SW 1271 (cell line): ENCODE measurements around the gene SIAE.
A peak's percentile ranks its signal among the peaks of the same experiment; 100 is the strongest.

Source experiments
- DNase-seq, 2 experiments: peaks; one replicate each; lab custom pipeline; 2025; lab: John Stamatoyannopoulos, UW

SIAE gene

DNA sequence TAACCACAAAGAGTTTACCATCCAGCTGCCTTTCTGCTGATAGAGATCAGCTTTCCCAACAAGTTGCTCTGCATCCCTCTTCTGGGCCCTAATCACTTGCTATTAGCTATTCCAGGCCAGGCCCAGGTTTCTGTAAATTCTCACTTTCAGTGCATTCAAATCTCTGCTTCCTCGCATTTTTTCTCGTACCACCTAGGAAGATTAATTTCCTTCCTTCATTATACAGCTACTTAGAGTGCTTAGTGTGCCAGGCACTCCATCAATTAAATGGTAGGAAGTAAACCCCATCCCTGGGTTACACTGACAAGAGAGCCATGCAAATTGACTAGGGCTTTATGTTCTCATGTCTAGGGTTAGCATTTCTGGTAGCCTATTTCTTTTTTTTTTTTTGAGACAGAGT, 9.7 kb downstream of the SIAE start:
- DNase-seq, result no peak

DNA sequence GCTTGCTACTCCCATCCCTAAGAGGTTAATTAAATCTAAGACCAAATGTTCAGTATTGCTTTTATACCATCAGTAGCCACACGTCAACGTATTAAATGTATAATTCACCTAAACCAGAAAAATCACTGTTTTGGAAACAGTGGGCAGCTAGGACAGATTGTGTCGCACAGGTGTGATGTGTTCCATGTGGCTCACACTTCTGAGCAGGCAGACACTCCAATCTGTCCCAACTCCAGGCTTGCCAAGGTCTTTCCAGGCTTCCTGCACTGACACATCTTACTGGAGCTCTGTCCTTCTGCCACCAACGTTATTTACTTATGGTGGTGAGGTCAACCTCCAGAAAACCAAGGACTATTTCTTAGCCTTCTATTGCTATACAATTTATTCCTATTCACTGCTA, 11.4 kb downstream of the SIAE start:
- DNase-seq, result no peak

- no peak for DNase-seq
These were observed 12.0 kb downstream of the SIAE start for GRCh38 chr11:124661553-124661952.

DNA sequence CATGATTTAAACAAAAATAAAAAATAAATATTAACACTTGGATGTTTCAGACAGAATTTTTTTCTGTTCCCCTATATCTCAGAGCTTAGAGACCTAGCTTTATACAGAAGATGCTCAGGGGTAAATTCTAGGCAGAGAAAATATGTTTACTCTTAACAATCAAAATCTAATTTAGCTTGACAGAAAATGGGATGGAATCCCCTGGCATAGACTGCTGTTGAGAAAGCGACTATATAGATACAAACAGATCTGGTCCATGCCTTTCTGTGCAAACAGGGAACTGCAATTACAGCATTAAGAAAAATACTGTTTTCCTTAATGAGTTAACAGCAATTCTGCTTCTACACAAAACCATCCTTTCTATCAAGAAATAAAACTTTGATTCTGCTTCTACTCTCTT, 14.6 kb downstream of the SIAE start:
- no peak for DNase-seq

DNA sequence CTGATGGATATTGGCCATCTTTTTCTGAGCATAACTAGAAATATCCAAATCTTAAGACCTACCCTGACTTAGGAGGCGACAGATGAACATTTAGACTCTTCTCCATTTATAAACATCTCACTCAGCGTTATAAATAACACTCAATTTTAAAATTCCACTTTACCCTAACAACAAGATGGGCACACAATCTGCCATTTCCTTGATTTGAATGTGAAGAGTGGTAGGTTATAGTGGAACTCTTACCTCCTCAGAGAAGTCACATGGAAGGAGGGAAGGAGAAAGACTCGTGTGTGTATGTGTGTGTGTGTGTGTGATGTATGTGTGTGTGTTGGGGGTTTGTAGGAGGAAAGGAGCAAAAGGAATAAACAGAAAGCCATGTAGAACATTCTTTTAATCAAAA, 15.0 kb downstream of the SIAE start:
- no peak for DNase-seq

- DNase-seq, result no peak
These were observed 15.6 kb downstream of the SIAE start for GRCh38 chr11:124657904-124658303.

DNA sequence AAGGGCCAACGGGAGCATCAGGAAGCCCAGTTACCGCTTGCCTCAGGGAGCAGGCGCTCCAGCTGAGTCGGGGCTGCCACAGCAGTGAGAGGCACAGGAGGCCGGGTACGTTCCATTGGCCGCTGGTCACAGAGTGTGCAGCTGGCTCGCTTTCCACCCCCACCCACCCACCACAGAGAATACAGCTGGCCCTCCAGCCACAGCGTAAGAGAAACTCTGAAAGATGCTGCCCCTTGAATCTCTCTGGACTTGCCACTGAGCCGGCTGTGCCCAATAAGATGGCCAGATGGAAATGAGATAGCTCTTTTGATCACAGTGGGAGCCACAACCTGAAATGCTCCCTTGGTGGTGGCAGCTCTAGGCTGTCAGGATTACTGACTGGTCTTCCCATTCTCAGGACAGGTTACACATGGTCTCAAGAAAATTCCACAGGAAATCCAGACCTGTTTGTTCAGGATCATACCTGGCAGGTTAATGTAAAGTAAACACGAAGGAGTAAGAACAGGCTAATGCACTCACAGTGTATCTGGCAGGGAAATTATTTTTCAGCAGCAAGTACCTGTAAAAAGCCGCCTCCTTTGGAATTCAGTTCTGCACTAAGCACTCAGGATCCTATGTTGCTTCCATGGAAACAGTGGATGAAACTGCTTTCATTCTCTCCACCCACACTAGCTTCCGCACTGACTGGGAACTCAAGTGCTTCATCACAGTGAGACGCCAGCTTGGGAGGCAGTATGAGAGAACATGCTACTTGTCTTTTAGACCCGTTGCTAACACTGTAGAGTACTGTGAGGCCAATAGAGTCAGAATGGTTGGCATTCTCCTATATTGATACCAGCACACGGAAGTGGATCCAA, 16.5 kb downstream of the SIAE start:
- DNase-seq, result no peak

GRCh38 chr11:124648610-124649009, 24.9 kb downstream of the SIAE start:
- DNase-seq, result no peak

GRCh38 chr11:124646148-124646547, 27.4 kb downstream of the SIAE start:
- no peak for DNase-seq

DNA sequence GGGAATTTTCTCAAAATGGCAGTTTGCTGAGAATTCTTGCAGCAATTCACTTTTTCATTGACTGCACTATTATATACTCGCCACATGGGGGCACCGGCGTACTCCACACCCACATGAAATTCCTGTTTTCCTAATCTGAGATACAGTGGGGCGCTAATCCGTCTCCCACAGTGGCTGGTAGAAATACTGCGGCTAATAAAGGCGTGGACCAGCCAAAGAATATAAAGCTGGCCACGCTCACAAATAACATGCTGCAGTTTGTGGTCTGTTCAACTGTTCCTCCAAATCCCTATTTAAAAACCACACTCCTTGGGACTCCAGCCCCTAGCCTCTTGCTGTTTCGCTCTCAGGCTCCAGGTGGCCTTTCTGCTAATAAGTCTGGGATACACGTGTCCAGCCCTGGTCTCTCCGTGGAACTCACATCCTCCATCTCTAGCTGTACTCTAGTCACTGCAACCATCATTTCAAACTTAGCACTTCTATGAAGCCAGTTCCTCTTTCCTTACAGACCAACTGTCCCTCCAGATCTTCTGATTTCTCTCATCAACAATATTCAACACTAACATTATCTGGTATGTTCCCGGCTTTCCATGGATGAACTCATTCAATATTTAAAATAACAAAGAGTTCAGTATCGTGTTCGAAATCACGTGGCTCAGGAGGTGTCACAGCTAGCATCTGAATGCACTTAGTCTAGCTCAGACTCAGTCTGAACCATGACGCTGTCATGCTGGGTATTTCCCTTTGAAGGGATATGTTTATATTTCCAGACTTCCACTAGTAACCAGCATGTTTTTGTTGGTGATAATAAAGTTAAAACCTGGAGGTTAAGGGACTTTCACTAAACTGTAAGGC, 28.9 kb downstream of the SIAE start:
- DNase-seq, result peak; percentile 29 to 80

GRCh38 chr11:124643605-124644425, 29.7 kb downstream of the SIAE start:
- no peak for DNase-seq

DNA sequence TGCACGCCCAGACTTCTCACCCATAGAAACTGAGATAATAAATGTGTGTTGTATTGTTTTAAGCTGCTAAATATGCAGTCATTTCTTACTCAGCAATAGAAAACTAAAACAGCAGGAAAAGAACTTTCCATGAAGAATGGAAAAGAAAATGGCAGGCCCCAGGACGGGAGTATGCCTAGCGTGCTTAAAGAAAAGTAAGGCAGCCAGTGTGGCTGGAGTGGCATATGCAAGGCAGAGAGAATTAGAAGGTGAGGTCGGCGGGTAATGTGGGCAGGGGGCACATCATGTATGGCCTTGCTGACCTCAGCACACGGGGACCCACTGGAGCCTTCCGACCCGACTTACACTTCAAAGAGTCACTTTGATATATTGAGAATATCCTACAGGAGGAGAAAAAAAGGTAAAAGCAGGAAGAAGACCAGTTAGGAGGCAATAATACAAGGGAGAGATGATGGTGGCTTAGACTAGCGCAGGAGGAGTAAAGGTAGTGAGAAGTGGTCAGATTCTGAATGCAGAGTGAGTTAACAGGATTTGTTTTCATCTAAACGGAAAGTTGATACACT, 30.4 kb downstream of the SIAE start:
- DNase-seq, result no peak

DNA sequence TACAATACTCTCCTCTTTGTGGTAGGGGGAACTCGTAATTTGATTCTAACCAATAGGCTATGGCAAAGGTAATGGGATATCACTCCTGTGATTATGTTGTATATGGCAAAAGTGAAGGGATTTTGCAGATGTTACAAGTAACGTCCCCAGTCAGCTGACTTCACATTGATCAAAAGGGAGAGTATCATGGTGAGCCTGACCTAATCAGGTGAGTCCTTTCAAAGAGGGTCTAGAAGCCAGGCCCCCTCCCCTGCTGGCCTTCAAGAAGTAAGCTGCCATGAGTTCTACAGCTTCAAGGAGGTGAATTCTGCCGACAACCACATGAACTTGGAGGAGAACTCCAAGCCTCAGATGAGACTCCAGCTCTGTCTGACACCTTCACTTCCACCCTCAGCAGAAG, 30.9 kb downstream of the SIAE start:
- DNase-seq, result no peak

GRCh38 chr11:124640666-124641065, 32.9 kb downstream of the SIAE start:
- DNase-seq, result no peak

DNA sequence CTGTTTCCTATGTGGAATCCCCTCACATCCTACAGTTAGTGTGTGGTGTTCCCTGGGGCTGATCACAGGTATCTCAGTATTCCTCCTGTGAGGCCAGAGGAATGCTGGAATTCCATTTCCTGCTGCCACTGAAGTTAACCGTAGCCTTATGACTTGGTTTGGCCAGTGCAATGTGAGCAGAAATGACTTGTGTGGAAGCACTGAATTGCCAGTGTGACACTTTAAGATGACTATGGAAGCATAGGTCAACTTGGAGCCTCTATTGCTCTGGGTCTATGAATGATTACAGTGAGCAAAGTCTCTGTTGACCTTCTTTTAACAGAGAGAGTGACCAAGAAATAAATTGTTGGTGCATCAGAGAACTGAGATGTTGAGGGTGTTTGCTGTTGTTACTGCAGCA, 34.4 kb downstream of the SIAE start:
- no peak for DNase-seq

- no peak for DNase-seq
These were observed 35.0 kb downstream of the SIAE start for GRCh38 chr11:124638500-124638899.

- DNase-seq, result no peak
These were observed 37.6 kb downstream of the SIAE start for GRCh38 chr11:124635932-124636331.

GRCh38 chr11:124633355-124633754, 40.2 kb downstream of the SIAE start:
- peak in 1 of 2 experiments; percentile 41 for DNase-seq

GRCh38 chr11:124629961-124630360, 43.6 kb downstream of the SIAE start:
- DNase-seq, result no peak

DNA sequence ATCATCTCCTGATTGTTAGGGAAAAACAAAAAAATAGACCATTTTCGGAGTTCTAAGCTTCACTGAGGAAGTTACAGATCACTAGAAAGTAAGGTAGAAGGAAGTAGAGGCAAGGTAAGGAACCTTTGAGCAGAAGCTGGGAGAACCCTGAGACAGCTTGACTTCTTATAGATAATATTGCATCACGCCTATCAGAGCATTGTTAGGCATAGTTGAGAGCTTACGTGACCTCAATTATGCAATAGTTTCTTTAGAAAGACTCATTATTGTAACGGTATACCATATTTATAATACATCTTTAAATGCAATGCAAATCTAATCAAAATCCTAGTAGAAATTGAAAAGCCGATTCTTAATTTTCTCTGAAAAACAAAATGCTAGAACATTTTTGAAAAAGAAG, 46.0 kb downstream of the SIAE start:
- DNase-seq, result no peak

- no peak for DNase-seq
These were observed 47.9 kb downstream of the SIAE start for GRCh38 chr11:124625504-124626168.
